HG03025 (cell line): ENCODE measurements around the gene NAALADL1.
"Not testable (repeated sequence)": the region's sequence is repeated elsewhere in the genome, so short reads cannot be mapped to it uniquely, and the experiment has no call there.

Source experiments
- ATAC-seq: cut with Tn5 transposase; IDR thresholded peaks from one replicate; pipeline ENCODE4 v1.9.1; 2021; ENCODE audit warnings: mild to moderate bottlenecking, moderate library complexity; ENCODE audit not compliant: unreplicated experiment, low FRiP score

Gene NAALADL1

DNA sequence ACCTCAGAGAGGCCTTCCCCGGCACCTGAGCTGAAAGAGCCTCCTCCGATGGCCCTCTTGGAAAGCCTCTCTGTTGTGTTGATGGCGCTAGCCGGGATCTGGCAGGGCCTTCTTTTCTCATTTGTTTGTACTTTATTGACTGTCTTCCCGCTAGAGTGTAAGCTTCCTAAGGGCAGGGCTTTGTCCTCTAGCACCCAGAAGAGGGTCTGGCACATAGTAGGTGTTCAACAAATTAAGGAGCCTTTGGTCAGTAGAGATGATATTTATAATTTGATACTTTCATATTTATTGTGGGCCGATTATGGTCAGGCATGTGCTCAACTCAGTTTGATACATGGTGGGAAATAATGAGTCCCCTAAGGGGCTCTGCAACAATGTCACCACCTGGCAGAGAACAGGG is 40.4 kb downstream of the NAALADL1 start:
- ATAC-seq: no peak

- no peak for ATAC-seq
These were observed 41.6 kb downstream of the NAALADL1 start for GRCh38 chr11:65016705-65017104.

DNA sequence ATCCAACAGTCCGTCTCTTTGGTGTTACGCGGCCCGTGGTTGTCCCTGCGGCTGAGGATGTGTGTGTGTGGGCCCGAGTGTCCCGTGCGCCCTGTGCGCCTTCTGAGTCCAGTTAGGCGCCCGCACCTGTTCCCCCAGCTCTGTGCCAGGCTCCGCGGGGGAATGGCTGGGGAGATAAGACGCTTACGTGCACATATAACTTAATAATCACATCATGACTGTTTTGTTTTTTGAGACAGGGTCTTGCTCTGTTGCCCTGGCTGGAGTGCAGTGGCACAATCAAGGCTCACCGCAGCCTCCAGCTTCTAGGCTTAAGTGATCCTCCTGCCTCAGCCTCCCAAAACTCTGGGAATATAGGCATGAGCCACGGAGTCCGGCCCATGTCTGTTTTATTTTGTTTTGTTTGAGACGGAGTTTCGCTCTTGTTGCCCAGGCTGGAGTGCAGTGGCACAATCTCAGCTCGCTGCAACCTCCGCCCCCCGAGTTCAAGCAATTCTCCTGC is 43.6 kb downstream of the NAALADL1 start:
- ATAC-seq: no peak

DNA sequence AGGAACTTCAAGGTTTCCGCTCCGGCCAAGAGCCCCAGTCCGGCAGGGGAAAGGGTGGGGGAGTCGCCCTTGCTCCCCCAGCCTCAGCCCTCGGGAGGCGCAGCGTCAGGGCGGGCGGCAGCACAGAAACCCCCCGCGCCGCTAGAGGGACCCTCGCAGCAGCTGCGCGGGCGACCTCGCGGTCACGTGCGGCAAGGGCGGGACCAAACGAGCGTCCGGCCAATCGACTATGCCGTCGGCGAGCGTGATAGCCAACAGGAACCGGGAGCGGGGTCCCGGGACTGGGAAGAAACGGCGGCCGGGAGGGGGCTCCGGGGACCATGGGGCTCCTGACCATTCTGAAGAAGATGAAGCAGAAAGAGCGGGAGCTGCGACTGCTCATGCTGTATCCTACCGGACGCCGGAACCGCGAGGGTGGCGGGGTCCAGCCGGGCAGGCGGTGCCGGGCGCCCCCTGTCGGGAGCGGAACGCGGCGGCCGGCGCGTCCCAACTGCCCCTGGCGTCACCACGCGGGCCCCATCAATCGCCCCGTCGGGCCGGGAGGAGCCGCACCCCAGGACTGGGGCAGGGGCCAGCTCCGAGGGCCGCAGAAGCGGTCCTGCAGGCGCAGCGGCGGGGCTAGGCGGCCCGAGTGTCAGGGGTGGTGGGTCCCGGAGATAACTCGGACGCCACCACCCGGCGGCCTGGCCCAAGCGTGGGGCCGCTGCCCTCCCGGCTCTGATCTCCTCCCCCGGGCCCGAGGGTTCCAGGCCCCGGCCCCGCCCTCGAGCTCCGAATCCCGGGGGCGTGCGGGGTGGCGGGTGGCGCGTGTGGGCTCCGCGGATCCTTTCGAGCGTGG is 44.2 kb downstream of the NAALADL1 start, which contains the start of gene ARL2:
ARL2 (plus strand) TSS at position 273 of the 838 bp plus-strand sequence; CDS start at position 321, 48 bp downstream.
- ATAC-seq: peak; percentile 62

- ATAC-seq: peak; percentile 58
These were observed 45.0 kb downstream of the NAALADL1 start for GRCh38 chr11:65013130-65013887.

DNA sequence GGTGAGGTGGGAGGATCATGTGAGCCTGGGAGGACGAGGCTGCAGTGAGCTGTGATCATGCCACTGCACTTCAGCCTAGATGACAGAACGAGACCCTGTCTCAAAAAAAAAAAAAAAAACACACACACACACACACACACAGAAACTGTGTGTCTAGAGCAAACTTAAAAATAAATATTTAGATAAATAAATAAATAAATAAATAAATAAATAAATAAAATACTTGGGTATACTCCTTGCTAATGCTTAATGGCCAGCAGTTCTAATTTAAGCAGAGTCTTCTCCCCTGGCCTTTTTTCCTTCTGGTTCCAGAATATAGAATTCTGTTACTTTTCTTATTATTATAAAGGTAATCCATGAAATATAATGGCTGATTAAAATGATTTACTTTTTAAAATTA is 49.5 kb downstream of the NAALADL1 start:
- ATAC-seq: no peak

- no peak for ATAC-seq
These were observed 50.3 kb downstream of the NAALADL1 start for GRCh38 chr11:65008016-65008415.

GRCh38 chr11:65003968-65004367 is 54.4 kb downstream of the NAALADL1 start:
- not testable (repeated sequence) for ATAC-seq

GRCh38 chr11:65003282-65003681 is 55.1 kb downstream of the NAALADL1 start:
- ATAC-seq: no peak

DNA sequence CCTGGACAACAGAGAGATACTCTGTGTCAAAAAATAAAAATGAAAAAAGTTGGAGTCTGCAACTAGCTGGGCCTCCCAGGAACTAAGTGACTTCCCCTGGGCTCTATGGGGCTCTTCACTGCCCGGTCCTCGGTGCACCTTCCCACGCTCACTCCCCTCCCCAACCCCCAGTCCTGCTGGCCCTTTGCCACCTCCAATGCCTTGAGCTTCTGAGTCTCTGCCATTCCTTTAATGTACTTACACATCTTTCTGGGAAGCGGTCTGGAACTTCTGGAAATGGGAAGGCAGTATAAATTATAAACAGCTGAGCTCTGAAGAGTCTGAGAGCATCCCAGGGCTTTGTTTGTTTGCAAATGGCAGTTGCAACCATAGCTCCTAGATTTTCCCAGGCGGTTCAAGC is 55.6 kb downstream of the NAALADL1 start:
- ATAC-seq: no peak

DNA sequence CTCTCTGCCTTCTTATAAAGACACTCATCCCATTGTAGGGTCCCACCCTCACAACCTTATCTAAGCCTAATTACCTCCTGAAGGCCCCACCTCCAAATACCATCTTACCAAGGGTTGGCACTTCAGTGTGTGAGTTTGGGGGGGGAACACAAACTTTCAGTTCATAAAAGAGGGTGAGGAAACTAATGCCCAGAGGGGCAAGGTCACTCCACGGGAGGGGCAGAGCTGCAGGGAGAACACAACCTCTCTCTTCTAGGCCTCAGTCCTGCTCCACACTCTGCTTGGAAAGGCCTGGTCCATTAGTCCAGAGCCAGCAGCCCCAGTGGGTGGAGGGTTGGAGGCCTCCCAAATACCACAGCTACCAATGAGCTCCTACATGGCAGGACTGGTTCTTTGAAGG is 58.9 kb downstream of the NAALADL1 start:
- no peak for ATAC-seq

DNA sequence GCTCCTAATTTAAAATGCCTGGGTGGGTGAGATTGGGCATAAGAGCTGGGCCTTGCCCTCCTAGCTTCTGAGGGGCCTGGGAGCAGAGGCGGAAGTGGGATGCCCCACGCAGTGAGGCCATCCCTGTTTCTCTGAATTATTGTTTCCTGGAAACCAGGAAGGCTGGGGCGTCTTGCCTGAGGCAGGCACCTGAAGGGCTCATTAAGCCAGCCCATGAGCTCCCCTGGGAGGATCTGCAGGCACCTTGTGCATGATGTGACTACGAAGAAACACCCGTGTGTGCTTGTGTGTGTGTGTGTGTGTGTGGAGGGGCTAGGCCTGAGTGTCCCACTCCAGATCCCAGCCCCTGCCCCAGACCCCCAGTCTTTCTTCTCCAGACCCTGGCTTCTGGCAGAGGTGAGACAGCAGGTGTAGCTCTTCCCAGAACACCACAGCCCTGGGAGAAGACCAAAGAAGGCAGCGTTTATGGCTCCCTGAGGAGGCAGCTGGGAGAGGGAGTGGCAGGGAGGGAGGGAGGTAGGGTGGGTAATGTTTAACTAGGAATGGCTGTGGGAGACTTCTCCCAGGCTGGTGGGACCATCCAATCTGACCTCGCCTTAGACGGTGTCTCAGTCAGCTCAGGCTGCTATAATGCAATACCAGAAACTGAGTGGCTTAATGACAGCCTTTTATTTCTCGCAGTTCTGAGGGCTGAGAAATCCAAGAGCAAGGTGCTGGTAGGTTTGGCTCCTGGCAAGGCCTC is 59.5 kb downstream of the NAALADL1 start:
- ATAC-seq: no peak

- no peak for ATAC-seq
These were observed 60.2 kb downstream of the NAALADL1 start for GRCh38 chr11:64998141-64998540.

DNA sequence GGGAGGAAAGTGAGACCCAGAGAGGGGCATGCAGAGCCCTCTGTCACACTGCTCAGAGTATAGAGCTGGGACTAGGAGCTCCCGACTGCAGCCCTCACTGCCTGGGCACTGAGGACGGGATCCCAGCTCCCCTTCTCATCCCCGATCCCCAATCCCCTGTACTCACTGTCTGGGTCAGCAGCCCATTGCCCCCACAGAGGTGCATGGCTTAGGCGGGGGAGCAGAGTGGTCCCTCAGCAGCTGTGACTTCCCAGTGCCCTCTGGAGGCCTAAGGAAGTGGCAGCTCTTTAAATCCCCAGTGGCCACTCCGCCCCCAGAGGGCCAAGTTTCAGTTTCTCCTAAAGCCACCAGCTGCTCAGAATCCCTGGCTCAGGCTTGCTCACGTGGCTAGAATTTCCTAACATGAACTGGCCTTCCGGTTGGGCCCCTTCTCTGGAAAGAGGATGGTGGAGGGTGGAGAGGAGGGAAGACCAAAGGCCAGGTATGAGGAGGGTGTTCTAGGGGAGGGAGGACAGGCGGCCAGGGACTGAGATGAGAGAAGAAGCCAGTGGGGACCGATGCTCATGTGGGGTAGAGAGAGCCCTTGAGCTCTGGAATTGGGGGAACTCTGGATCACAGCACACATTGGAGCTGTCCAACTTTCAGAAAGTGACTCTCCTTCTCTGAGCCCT is 61.5 kb downstream of the NAALADL1 start, which contains the start of gene BATF2:
BATF2 (minus strand) TSS at position 262 of the 671 bp plus-strand sequence; CDS start at position 205, 57 bp downstream.
- ATAC-seq: no peak

GRCh38 chr11:64996327-64996709 is 62.0 kb downstream of the NAALADL1 start:
- ATAC-seq: no peak
